GM19467 (cell line): ENCODE results near the gene PROCA1.
"Not testable (repeated sequence)": the region's sequence is repeated elsewhere in the genome, so short reads cannot be mapped to it uniquely, and the experiment has no call there.

Source experiments
- ATAC-seq: cut with Tn5 transposase; IDR thresholded peaks from one replicate; pipeline ENCODE4 v1.9.1; 2021; ENCODE audit warnings: mild to moderate bottlenecking, moderate library complexity; ENCODE audit not compliant: unreplicated experiment

The PROCA1 gene

GRCh38 chr17:28725660-28726225 lies 14.1 kb upstream of the PROCA1 start:
- no peak for ATAC-seq

- ATAC-seq, result no peak
These were observed 13.5 kb upstream of the PROCA1 start for GRCh38 chr17:28725166-28725659.

- ATAC-seq, result no peak
These were observed 12.9 kb upstream of the PROCA1 start for GRCh38 chr17:28724500-28725165.

GRCh38 chr17:28723836-28724499 lies 12.3 kb upstream of the PROCA1 start:
- ATAC-seq, result not testable (repeated sequence)

DNA sequence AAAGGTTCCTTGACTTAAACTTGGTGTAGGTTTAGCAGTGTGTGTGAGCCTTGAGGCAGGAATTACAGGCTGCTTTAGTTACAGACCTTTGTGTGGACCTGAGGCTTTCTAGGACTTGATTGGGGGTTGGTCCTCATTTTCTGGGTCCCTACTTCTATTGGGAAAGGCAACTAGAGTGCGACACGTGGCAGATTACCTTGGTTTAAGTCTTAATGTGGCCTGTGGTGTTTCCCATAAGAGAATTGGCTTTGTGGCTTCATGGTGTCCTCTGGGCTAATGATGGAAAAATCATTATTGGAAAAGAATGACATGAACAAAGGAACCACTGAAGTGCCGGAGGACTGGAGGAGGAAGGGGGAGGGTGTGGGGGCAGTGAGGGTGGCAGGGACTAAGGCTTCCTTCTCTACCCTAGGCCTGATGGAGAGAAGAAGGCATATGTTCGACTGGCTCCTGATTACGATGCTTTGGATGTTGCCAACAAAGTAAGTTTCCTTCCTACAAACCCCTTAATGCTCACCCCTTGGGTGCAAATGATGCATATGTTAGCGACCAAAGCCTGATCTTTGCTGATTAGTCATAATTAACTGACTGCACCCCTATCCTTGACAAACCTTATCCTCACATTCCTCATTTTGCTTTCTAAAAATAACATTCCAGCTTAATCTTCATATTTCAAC lies 11.6 kb upstream of the PROCA1 start:
- no peak for ATAC-seq

GRCh38 chr17:28722417-28723158 lies 10.9 kb upstream of the PROCA1 start:
- ATAC-seq, result no peak

DNA sequence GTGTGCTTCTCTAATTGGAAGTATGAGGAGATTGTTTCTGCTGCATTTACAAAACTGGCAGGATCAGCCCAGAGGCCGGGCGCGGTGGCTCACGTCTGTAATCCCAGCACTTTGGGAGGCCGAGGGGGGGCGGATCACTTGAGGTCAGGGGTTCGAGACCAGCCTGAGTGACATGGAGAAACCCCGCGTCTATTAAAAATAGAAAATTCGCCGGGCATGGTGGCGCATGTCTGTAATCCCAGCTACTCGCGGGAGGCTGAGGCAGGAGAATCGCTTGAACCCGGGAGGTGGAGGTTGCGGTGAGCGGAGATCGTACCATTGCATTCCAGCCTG lies 9.3 kb upstream of the PROCA1 start:
- not testable (repeated sequence) for ATAC-seq

- ATAC-seq, result no peak
These were observed 8.7 kb upstream of the PROCA1 start for GRCh38 chr17:28720247-28720996.

GRCh38 chr17:28719021-28719433 lies 7.3 kb upstream of the PROCA1 start:
- ATAC-seq, result no peak

DNA sequence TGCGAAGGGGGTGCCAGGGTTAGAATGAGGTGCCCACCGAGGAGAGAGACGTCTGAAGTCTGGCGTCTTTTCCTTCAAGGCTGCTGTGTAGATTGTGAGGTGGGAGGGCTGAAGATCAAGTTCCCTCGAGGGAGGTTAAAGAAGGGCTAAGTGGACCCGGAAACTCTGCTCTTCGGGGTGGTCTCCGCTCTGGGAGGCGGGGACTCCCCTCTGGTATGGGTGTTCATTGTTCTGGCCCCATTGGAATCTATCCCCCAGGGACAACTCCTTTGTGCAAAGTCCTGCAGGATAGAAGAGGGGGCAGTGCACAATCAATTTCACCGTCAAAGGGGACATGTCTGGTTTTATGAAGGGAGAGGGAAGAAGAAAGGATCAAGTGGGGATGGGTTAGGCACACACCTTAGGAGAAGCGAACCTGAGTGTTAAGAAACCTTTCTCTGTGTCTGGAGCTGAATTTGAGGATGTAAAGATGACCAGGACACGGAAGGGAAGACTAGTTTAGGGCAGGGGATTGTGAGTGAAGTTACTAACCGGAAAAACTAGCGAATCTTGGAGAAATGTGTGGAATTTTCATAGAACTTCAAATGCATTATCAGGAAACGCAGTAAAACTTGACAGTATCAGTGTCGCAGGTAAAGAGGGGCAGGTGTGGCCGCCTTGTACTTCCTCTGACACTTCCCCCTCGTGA lies 6.8 kb upstream of the PROCA1 start:
- ATAC-seq, result no peak

DNA sequence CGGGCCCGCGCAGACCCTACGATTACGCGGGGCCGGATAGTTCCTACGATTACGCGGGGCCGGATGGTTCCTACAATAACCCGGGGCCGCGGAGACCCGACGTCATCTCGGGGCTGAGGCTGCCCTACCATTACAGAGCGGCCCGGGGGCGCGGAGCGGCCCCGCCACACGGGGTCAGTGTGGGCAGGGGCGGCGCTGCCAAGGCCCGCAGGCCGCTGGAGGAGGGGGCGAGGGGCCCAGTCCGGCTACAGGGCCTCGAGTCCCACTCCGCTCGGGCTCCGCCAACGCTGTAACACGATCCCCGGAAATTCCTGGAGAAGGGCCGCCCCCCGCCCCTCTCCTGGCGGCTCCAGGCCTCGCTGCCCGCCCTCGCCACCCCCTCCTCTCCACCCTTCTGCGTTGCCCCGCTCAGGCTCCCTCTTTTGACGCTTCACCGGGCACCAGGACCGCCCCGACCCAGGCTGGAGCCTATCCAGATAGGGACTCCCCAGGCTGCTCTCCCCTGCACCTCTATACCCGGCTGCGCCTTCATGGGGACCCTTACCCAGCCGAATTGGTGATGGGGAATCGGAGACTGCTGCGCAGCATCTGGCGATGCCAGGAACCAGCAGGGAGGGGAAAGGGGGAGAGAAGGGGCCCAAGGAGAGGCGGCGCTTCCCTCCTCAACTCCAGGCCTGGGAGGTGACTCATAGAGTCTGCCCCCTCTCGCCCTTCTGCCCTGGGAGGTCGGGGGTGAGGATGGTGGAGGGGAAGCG lies 6.1 kb upstream of the PROCA1 start, which contains the start of gene RAB34:
TSS of gene RAB34 (minus strand) at position 291 of the 755 bp plus-strand sequence. CDS start 602 bp downstream, outside the sequence.
- ATAC-seq, result no peak

DNA sequence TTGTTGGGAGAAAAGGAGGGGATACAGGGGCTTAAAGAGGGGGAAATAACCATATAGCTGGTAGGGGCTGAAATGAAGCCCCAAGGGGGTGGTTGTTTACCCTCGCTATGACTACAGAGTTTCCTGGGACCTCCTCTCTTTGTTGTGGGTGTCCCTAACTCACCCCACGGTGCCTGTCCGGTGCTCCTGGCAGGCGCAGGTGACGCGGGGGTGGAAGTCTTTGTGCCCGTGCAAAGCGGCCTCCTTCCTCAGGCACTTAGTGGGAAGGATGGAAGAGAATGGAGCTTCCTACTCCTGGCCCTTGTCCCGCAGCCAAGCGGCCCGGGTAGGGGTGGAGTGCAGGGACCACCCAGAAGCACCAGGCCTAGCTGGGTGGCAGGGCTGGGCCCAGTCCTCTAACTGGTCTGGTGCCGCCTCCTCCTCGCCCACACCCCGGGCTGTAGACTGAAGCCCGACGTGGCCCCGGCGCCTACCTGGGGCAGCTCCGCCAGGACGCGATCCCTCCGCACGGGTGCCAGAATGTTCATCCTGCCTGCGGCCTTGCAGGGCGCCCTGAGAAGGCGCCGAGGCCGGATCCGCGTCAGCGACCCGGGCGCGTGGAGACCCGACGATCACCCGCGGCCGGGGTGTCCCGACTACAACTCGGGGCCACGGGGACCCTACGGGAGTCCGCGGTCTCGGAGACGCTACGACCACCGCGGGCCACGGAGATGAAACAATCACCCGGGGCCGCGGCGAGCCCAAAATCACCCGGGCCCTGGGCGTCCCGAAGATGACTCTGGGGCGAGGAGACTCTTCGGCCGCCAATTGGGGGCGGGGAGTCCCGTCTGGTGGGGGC lies 5.3 kb upstream of the PROCA1 start:
- ATAC-seq, result no peak

GRCh38 chr17:28715217-28715616 lies 3.5 kb upstream of the PROCA1 start:
- no peak for ATAC-seq

GRCh38 chr17:28714281-28714680 lies 2.6 kb upstream of the PROCA1 start:
- no peak for ATAC-seq

DNA sequence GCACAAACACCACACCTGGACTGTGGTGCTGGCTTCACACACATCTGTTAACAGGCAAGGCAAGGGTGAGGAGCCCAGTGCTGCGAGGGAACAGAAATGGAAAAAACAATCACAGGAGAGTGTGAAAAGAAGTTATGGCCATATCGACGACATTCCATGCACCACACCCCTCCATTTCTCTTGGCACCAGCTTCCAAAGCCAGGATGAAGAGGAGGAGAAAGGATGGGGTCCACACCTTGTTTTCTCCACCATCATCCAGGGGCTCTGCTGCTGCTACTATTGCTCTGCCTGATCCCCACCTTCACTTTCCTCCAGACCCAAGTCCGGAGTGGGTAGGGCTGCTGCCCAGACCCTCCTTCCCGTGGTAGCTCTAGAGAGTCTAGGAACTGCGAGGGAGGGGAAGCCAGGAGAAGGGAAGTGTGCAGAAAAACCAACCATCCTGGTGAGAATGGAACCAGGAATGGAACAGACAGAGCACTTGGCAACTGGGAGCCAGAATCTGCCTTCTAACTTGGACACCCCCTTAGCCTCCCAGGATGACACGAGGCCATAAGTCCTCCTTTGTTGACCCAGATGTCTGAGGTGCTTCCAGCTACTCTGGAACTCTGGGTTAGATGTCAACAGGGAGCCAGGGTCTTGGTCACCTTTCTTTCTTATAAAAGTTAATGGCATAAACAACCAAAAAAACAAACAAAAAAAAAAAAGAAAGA lies 1.2 kb upstream of the PROCA1 start:
- no peak for ATAC-seq

DNA sequence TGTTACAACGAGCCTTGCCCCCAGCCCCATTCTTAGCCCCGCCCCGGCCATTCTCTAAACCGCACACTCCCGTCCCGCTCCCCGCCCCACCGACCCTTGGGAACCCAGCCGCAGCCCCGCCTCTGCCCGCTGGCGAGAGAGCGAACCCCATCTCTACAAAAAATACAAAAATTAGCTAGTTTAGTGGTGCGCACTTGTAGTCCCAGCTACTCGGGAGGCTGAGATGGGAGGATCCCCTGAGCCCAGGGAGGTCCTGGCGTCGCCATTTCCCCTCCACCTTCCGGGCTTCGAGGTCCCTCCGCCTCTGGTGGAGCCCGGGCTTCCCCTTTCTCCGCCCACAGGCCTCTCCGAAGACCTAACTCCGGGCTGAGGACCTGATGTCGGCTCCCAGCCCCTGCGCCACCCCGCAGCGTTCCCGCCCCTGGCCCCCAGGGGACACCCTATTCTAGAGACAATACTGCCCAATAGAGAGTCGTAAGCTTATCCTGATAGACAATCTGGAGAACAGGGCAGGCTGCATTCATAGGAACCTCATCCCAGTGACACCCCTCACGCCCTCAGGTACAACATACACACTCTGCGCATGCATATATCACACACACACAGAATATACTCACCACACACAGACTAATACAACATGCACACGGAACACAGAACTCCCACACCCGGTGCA lies 480 bp upstream of the PROCA1 start:
- ATAC-seq, result peak; percentile 36
